GM10248 (cell line): Measurements from ENCODE around the gene EIF2S2.
"Not testable (repeated sequence)": the region's sequence is repeated elsewhere in the genome, so short reads cannot be mapped to it uniquely, and the experiment has no call there.

ENCODE experiments used
- CTCF ChIA-PET: fragments of 300-600 bp; sonication (Branson Sonifier 250); formaldehyde crosslinking; extraction: SDS; loops from one replicate; lab custom pipeline; 2021; ENCODE audit warnings: antibody characterized with exemption; lab: Yijun Ruan, JAX
- POLR2A ChIA-PET: fragments of 350-650 bp; sonication (Branson Sonifier 250); formaldehyde crosslinking; extraction: SDS; loops from one replicate; lab custom pipeline; 2020; ENCODE audit warnings: antibody characterized with exemption; lab: Yijun Ruan, JAX
- DNase-seq: peaks from one replicate; pipeline ENCODE4 v3.0.0; 2012; ENCODE audit errors: extremely low spot score
- CTCF ChIP-seq: IDR thresholded peaks from 2 replicates; pipeline ENCODE4 v1.5.1; 2012; ENCODE audit warnings: mild to moderate bottlenecking, low read depth; ENCODE audit errors: extremely low read depth, missing control alignments, control extremely low read depth

The EIF2S2 gene

GRCh38 chr20:34111702-34112599 lies at the start of gene EIF2S2:
TSS of gene EIF2S2 (minus strand) at chr20:34112243. CDS start at chr20:34112110, 133 bp downstream.
- peak; percentile 98 for DNase-seq
- ChIA-PET POLR2A (interaction anchor here (0.6 to 1.4 kb wide), 4 partner anchors 17 to 557 kb away, joined by 3 to 10 read pairs (median 5); partner anchors contain the start of gene RALY), CTCF (interaction anchor here (0.7 to 2.7 kb wide), 7 partner anchors 8 to 317 kb away, joined by 3 to 9 read pairs (median 4); no protein-coding TSS in a partner anchor)
- TF ChIP-seq CTCF: no peak

- CTCF ChIA-PET, POLR2A ChIA-PET, DNase-seq: not testable (repeated sequence)
Measured at GRCh38 chr20:34157697-34158096, 45.7 kb upstream of the EIF2S2 start.

- ChIA-PET POLR2A (no interaction called here), CTCF (no interaction called here)
- DNase-seq: no peak
- TF ChIP-seq CTCF: no peak
Measured at GRCh38 chr20:34155836-34156235, 43.8 kb upstream of the EIF2S2 start.

GRCh38 chr20:34153169-34153568 lies 41.1 kb upstream of the EIF2S2 start:
- POLR2A ChIA-PET, DNase-seq: not testable (repeated sequence)
- CTCF ChIA-PET: interaction anchor here (1.1 kb wide), 1 partner anchor 30 kb away, joined by 3 read pairs; no protein-coding TSS in a partner anchor

GRCh38 chr20:34152073-34152472 lies 40.0 kb upstream of the EIF2S2 start:
- CTCF ChIA-PET: interaction anchor here (1.1 kb wide), 2 partner anchors 21 to 31 kb away, joined by 3 read pairs; no protein-coding TSS in a partner anchor
- POLR2A ChIA-PET, DNase-seq: not testable (repeated sequence)

GRCh38 chr20:34150306-34151000 lies 38.4 kb upstream of the EIF2S2 start:
- POLR2A ChIA-PET: no interaction called here
- DNase-seq: no peak
- CTCF ChIA-PET: no interaction called here
- TF ChIP-seq CTCF: no peak

GRCh38 chr20:34145280-34145819 lies 33.3 kb upstream of the EIF2S2 start:
- CTCF ChIA-PET: no interaction called here

More at GRCh38 chr20:34145280-34145819, 33.3 kb upstream of the EIF2S2 start:
- no peak for DNase-seq
- no peak for TF ChIP-seq CTCF
- POLR2A ChIA-PET: no interaction called here
